DND-41 (cell line): ENCODE results near the gene AKT3.

Experiments used
- CTCF ChIP-seq: IDR thresholded peaks from 2 replicates; pipeline ENCODE4 v1.5.1; 2012; ENCODE audit warnings: borderline replicate concordance, low read length, moderate library complexity, mild to moderate bottlenecking; ENCODE audit not compliant: poor library complexity, severe bottlenecking; ENCODE audit errors: extremely low read depth
- EZH2 ChIP-seq: IDR thresholded peaks from 3 replicates; pipeline ENCODE4 v1.6.1; 2012; ENCODE audit warnings: borderline replicate concordance, low read depth, mild to moderate bottlenecking, moderate library complexity, low read length, inconsistent platforms; ENCODE audit not compliant: severe bottlenecking

- no peak for TF ChIP-seq EZH2
- no peak for TF ChIP-seq CTCF
Observed at GRCh38 chr1:243561588-243562319, 288.3 kb downstream of the AKT3 start.
